Measurements from ENCODE around the gene RNMT.

The RNMT gene

GRCh38 chr18:13797157-13797611 is 70.7 kb downstream of the RNMT start:
- H3K4me3 ChIP-seq (ENCODE audit: control insufficient read depth, low read depth, low read length) = no peak overlapping the region
- DNase-seq (ENCODE audit: low read depth) = no peak
- TF ChIP-seq, protein P1, sequence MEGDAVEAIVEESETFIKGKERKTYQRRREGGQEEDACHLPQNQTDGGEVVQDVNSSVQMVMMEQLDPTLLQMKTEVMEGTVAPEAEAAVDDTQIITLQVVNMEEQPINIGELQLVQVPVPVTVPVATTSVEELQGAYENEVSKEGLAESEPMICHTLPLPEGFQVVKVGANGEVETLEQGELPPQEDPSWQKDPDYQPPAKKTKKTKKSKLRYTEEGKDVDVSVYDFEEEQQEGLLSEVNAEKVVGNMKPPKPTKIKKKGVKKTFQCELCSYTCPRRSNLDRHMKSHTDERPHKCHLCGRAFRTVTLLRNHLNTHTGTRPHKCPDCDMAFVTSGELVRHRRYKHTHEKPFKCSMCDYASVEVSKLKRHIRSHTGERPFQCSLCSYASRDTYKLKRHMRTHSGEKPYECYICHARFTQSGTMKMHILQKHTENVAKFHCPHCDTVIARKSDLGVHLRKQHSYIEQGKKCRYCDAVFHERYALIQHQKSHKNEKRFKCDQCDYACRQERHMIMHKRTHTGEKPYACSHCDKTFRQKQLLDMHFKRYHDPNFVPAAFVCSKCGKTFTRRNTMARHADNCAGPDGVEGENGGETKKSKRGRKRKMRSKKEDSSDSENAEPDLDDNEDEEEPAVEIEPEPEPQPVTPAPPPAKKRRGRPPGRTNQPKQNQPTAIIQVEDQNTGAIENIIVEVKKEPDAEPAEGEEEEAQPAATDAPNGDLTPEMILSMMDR (conservative IDR thresholded peaks at IDR 0.05; ENCODE audit: control insufficient read depth, insufficient read depth, low read depth, low read length) = no peak

GRCh38 chr18:13799396-13799795 is 72.9 kb downstream of the RNMT start:
- no peak overlapping the region for H3K4me3 ChIP-seq (ENCODE audit: control insufficient read depth, low read depth, low read length)
- TF ChIP-seq, protein P1 (conservative IDR thresholded peaks at IDR 0.05; ENCODE audit: control insufficient read depth, insufficient read depth, low read depth, low read length) = no peak
- no peak for DNase-seq (ENCODE audit: low read depth)

DNA sequence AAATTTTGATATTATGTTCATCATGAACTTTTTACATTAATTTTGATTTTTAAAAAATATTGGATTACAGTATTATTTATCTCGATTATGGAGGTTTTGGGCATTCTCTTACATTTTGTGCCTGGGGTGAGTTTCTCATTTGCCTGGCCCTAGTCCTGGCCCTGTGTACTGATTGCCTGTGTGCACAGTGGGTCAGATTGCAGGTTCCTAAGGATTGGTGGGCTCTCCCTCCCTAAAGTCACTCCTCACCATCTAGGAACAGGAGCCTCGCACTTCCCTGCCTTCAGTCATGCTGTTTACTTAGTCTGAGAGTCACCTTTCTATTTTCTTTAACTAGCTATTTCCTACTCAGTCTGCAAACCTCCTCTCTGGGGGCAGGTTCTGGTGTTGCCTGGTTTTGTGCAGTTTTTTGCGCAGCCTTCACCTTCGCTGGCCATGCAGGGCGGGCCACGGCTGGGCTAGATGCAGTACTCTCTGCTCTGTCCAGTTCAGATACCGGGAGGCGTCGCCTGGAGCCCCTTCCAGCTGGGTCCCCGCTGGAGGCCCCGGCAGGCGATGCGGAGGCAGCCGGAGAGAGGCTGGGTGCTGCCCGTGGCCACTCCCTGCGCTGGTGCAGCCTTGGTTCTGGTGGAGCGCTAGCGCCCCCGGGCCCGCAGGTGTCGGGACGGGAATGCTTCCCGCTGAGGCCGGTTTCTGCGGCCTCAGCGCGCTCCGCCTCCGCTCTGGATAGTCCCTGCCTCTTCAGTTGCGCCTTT is 74.2 kb downstream of the RNMT start:
- DNase-seq (ENCODE audit: low read depth) = peak; percentile 34
- TF ChIP-seq, protein P1 (conservative IDR thresholded peaks at IDR 0.05; ENCODE audit: control insufficient read depth, insufficient read depth, low read depth, low read length) = peak; percentile 25
- H3K4me3 ChIP-seq (ENCODE audit: control insufficient read depth, low read depth, low read length) = no peak overlapping the region

DNA sequence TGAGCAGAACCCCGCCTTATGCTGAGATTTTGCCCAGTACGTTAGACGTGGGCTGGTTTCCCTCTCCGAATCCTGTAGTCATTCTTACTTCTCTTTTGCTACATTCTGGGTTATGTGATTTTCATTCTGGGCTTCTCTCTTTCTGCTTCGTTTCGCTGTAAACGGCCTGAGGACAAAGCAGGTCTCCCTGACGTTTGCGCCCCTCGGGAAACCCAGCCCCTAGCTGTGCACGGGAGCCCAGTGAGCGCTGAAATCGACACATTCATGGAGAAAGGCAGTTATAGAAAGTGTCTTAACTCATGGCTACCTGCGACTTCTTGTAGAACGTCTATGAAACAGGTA is 74.8 kb downstream of the RNMT start:
- no peak for DNase-seq (ENCODE audit: low read depth)
- TF ChIP-seq, protein P1 (conservative IDR thresholded peaks at IDR 0.05; ENCODE audit: control insufficient read depth, insufficient read depth, low read depth, low read length) = no peak
- H3K4me3 ChIP-seq (ENCODE audit: control insufficient read depth, low read depth, low read length) = no peak overlapping the region

- TF ChIP-seq, protein P1 (conservative IDR thresholded peaks at IDR 0.05; ENCODE audit: control insufficient read depth, insufficient read depth, low read depth, low read length) = no peak
- no peak for DNase-seq (ENCODE audit: low read depth)
- no peak overlapping the region for H3K4me3 ChIP-seq (ENCODE audit: control insufficient read depth, low read depth, low read length)
Observed at GRCh38 chr18:13804305-13804704, 77.8 kb downstream of the RNMT start.

- no peak for DNase-seq (ENCODE audit: low read depth)
- TF ChIP-seq, protein P1 (conservative IDR thresholded peaks at IDR 0.05; ENCODE audit: control insufficient read depth, insufficient read depth, low read depth, low read length) = no peak
- no peak overlapping the region for H3K4me3 ChIP-seq (ENCODE audit: control insufficient read depth, low read depth, low read length)
Observed at GRCh38 chr18:13808294-13809042, 82.0 kb downstream of the RNMT start.

Measured in fibroblast of mammary gland (primary cell).